NCI-H748 treated with DMSO at 0.1 percent for 48 hours (cell line): Measurements from ENCODE around the gene NDEL1.

Source experiments
- DNase-seq: peaks from one replicate; lab custom pipeline; 2025; lab: John Stamatoyannopoulos, UW

Gene NDEL1

GRCh38 chr17:8479431-8479947 is 43.8 kb downstream of the NDEL1 start:
- no peak for DNase-seq

- DNase-seq, result no peak
Measured at GRCh38 chr17:8480011-8480976, 44.6 kb downstream of the NDEL1 start.

GRCh38 chr17:8481089-8481488 is 45.4 kb downstream of the NDEL1 start:
- no peak for DNase-seq

GRCh38 chr17:8481703-8482102 is 46.0 kb downstream of the NDEL1 start:
- no peak for DNase-seq

GRCh38 chr17:8482546-8482945 is 46.9 kb downstream of the NDEL1 start:
- no peak for DNase-seq

- DNase-seq, result no peak
Measured at GRCh38 chr17:8484465-8484864, 48.8 kb downstream of the NDEL1 start.

GRCh38 chr17:8485491-8485890 is 49.8 kb downstream of the NDEL1 start:
- no peak for DNase-seq

GRCh38 chr17:8487130-8487645 is 51.5 kb downstream of the NDEL1 start:
- no peak for DNase-seq

GRCh38 chr17:8487743-8488142 is 52.1 kb downstream of the NDEL1 start:
- no peak for DNase-seq

- no peak for DNase-seq
Measured at GRCh38 chr17:8488491-8488890, 52.8 kb downstream of the NDEL1 start.

GRCh38 chr17:8488901-8489300 is 53.2 kb downstream of the NDEL1 start:
- no peak for DNase-seq

GRCh38 chr17:8489841-8490240 is 54.2 kb downstream of the NDEL1 start:
- no peak for DNase-seq

- no peak for DNase-seq
Measured at GRCh38 chr17:8490256-8491023, 54.8 kb downstream of the NDEL1 start.

GRCh38 chr17:8492121-8492520 is 56.4 kb downstream of the NDEL1 start:
- no peak for DNase-seq

GRCh38 chr17:8494021-8494420 is 58.3 kb downstream of the NDEL1 start:
- no peak for DNase-seq

GRCh38 chr17:8494506-8495111 is 58.9 kb downstream of the NDEL1 start:
- no peak for DNase-seq

GRCh38 chr17:8496081-8496480 is 60.4 kb downstream of the NDEL1 start:
- no peak for DNase-seq

GRCh38 chr17:8499171-8499570 is 63.5 kb downstream of the NDEL1 start:
- DNase-seq, result no peak

GRCh38 chr17:8499614-8500013 is 63.9 kb downstream of the NDEL1 start:
- no peak for DNase-seq

- no peak for DNase-seq
Measured at GRCh38 chr17:8500609-8501008, 64.9 kb downstream of the NDEL1 start.

- DNase-seq, result no peak
Measured at GRCh38 chr17:8502126-8502525, 66.4 kb downstream of the NDEL1 start.

GRCh38 chr17:8503368-8503767 is 67.7 kb downstream of the NDEL1 start:
- no peak for DNase-seq
